ENCODE measurements around the gene NPTN.

Gene NPTN

DNA sequence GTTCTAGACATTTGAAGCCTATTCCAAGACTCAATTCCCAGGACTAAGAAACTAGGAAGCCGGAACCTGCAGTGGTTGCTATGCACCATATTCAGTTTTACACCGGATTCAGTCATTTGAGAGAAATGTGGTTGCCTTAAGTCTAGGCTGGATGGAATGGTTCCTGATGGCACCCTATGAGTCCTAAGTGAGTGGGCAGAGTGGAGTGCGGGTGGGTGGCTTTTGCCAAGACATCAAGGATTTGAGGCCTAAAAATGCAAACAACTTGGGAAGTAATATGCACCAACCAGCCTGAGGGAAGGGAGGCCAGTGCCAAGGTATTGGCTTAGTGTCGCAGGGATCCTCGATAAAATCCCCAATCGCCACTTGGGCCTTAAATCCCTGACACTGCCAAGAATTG is 46.8 kb upstream of the NPTN start:
- Histone ChIP-seq H3K27ac (no peak overlapping the region), H3K4me3 (ENCODE audit: low read depth, low read length) (no peak overlapping the region), H3K9me3 (ENCODE audit: severe bottlenecking) (no peaks in the 10 kb centered on the region), H3K36me3 (no peaks in the 10 kb centered on the region; the same call in 1 of the 2 replicates), H3K27me3 (ENCODE audit: insufficient read depth, low read depth, severe bottlenecking) (no peaks in the 10 kb centered on the region)
- TF ChIP-seq, protein P1, sequence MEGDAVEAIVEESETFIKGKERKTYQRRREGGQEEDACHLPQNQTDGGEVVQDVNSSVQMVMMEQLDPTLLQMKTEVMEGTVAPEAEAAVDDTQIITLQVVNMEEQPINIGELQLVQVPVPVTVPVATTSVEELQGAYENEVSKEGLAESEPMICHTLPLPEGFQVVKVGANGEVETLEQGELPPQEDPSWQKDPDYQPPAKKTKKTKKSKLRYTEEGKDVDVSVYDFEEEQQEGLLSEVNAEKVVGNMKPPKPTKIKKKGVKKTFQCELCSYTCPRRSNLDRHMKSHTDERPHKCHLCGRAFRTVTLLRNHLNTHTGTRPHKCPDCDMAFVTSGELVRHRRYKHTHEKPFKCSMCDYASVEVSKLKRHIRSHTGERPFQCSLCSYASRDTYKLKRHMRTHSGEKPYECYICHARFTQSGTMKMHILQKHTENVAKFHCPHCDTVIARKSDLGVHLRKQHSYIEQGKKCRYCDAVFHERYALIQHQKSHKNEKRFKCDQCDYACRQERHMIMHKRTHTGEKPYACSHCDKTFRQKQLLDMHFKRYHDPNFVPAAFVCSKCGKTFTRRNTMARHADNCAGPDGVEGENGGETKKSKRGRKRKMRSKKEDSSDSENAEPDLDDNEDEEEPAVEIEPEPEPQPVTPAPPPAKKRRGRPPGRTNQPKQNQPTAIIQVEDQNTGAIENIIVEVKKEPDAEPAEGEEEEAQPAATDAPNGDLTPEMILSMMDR (IDR thresholded peaks at IDR 0.05; ENCODE audit: low read depth, low read length), result no peak
- DNase-seq, result no peak

DNA sequence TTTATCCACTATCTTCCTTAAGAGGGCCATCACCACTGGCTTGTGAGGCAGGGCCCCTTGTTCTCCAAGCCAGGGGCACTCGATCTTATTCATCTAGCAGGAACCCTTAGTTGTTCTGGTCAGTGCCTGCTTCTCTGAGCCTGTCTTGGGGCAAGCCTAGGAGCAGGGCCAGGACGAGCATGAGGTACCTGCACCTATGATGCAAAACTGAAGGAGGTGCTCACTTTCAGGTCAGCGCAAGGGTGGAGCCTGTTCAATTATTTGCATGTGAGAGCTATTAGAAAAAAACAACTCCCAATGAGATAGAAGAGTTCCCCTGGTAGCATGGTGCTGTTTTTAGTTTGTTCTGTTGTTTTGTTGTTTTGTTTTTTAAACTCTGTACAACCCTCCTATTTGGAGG is 46.0 kb upstream of the NPTN start:
- Histone ChIP-seq H3K36me3 (no peaks in the 10 kb centered on the region), H3K9me3 (ENCODE audit: severe bottlenecking) (no peaks in the 10 kb centered on the region), H3K4me3 (ENCODE audit: low read depth, low read length) (no peak overlapping the region), H3K27me3 (ENCODE audit: insufficient read depth, low read depth, severe bottlenecking) (no peaks in the 10 kb centered on the region), H3K27ac (no peak overlapping the region)
- TF ChIP-seq, protein P1 (IDR thresholded peaks at IDR 0.05; ENCODE audit: low read depth, low read length), result no peak
- no peak for DNase-seq

DNA sequence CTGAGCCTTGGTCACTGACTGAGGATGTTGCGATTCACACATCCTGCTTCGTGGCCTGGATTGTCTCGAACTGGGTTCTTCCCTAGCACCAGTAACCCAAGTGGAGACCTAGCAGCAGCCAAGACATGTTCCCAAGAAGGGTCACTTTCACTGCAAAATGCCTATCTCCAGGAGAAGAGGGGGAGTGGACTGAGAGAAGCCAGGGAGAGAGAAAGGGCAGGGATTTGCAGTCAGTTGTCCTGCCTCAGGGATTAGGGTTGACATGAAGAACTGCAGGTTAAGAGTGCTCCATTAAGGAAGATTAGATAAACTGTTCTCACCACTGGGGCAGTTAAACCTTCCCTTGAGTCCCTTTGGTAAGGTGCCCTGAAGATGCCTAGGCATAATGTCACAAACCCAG is 45.3 kb upstream of the NPTN start:
- TF ChIP-seq, protein P1 (IDR thresholded peaks at IDR 0.05; ENCODE audit: low read depth, low read length), result no peak
- no peaks in the 10 kb centered on the region for H3K27me3 ChIP-seq (ENCODE audit: insufficient read depth, low read depth, severe bottlenecking)
- no peaks in the 10 kb centered on the region for H3K9me3 ChIP-seq (ENCODE audit: severe bottlenecking)
- no peaks in the 10 kb centered on the region for H3K36me3 ChIP-seq
- no peak overlapping the region for H3K4me3 ChIP-seq (ENCODE audit: low read depth, low read length)
- DNase-seq, result peak; percentile 53
- H3K27ac ChIP-seq, result no peak overlapping the region

DNA sequence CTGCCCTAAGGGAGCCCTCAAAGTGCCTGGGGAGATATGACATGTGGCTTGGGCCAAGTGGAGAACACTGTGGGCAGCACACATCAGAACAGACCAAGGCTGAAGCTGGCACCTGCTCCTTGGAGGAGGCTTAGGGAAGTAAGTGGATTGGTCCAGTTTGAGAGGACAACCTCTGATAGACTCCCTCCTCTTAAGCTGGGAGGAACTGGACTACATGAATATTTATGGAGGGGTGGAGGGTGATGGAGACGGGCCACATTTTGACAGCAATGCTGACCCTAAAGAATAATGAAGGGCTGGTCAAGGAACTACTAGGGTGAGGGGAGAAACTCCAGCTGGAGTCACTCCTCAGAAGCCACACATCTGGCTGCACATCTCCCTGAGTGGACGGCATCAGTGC is 44.5 kb upstream of the NPTN start:
- no peak for DNase-seq
- no peak overlapping the region for H3K4me3 ChIP-seq (ENCODE audit: low read depth, low read length)

DNA sequence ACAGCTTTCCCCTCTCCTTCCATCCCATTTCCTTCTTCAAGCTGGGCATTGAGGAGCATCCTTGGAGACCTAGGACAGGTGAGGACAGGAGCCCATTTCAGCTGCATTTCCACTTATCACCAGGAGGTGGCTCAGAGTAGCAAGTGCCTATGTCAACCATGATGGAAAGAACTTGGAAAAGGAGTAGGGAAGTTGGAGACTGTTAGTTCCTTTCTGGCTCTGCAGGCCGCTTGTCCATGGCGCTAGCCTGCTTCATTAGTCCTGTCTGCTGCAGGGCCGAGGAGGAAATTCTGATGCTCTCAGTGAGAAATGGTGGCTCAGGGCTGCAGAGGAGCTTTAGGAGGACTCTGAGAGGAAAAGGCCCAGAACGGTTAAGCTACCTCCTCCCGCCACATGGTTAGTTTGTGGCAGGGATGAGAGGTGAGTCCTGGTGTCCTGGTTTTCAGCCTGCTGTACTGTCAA is 44.0 kb upstream of the NPTN start:
- H3K36me3 ChIP-seq, result no peaks in the 10 kb centered on the region
- peak; percentile 61 for DNase-seq
- TF ChIP-seq, protein P1 (IDR thresholded peaks at IDR 0.05; ENCODE audit: low read depth, low read length), result peak; percentile 84
- no peak overlapping the region for H3K4me3 ChIP-seq (ENCODE audit: low read depth, low read length)
- H3K27me3 ChIP-seq (ENCODE audit: insufficient read depth, low read depth, severe bottlenecking), result no peaks in the 10 kb centered on the region
- no peak overlapping the region for H3K27ac ChIP-seq
- H3K9me3 ChIP-seq (ENCODE audit: severe bottlenecking), result peaks cover under 1% of the 10 kb centered on the region

More for the DNA sequence above, 44.5 kb upstream of the NPTN start:
- Histone ChIP-seq H3K27ac (no peak overlapping the region), H3K36me3 (no peaks in the 10 kb centered on the region), H3K9me3 (ENCODE audit: severe bottlenecking) (no peaks in the 10 kb centered on the region), H3K27me3 (ENCODE audit: insufficient read depth, low read depth, severe bottlenecking) (no peaks in the 10 kb centered on the region)
- TF ChIP-seq, protein P1 (IDR thresholded peaks at IDR 0.05; ENCODE audit: low read depth, low read length), result no peak

DNA sequence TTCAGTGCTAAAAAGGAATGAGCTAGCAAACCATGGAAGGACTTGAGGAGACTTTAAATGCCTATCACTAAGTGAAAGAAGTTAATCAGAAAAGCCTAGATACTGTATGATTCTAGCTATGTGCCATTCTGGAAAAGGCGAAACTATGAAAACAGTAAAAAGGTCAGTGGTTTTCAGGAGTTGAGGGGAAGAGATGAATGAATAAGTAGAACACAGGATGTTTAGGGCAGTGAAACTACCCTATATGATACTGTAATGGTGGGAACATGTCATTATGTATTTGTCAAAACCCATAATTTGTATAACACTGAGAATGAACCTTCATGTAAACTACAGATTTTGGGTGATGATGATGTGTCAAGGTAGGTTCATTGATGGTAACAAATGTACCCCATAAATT is 41.4 kb upstream of the NPTN start:
- Histone ChIP-seq H3K4me3 (ENCODE audit: low read depth, low read length) (no peak overlapping the region), H3K27me3 (ENCODE audit: insufficient read depth, low read depth, severe bottlenecking) (no peaks in the 10 kb centered on the region), H3K9me3 (ENCODE audit: severe bottlenecking) (peaks cover 2% of the 10 kb centered on the region), H3K27ac (no peak overlapping the region), H3K36me3 (no peaks in the 10 kb centered on the region)
- no peak for DNase-seq
- TF ChIP-seq, protein P1 (IDR thresholded peaks at IDR 0.05; ENCODE audit: low read depth, low read length), result no peak
